SK-N-SH (cell line): ENCODE data around the gene CYYR1.

Experiments used
- EP300 ChIP-seq, 2 experiments: IDR thresholded peaks; 2 replicates each; pipeline versions ENCODE4 v1.4.0 to v1.6.1; 2012; ENCODE audit warnings: borderline replicate concordance in 1 of 2, low read depth in 1 of 2, low read length in 1 of 2
- EZH2phosphoT487 ChIP-seq: fragments of 200-600 bp; sonication (generic); IDR thresholded peaks from 2 replicates; pipeline ENCODE4 v1.6.1; 2017; ENCODE audit warnings: low read depth, mixed run types, mild to moderate bottlenecking, antibody characterized with exemption, moderate library complexity, borderline replicate concordance
- MAX ChIP-seq: IDR thresholded peaks from 2 replicates; pipeline ENCODE4 v1.4.0; 2012; ENCODE audit warnings: low read depth
- POLR2AphosphoS5 ChIP-seq: IDR thresholded peaks from 2 replicates; pipeline ENCODE4 v1.6.1; 2012; ENCODE audit warnings: low read depth, low read length
- REST ChIP-seq: IDR thresholded peaks from 2 replicates; pipeline ENCODE4 v1.6.1; 2012; ENCODE audit warnings: mild to moderate bottlenecking, low read depth, low read length, moderate library complexity
- RFX5 ChIP-seq: IDR thresholded peaks from 2 replicates; pipeline ENCODE4 v1.6.1; 2012; ENCODE audit warnings: mild to moderate bottlenecking, improper control_type of control experiment, low read length
- TEAD4 ChIP-seq: IDR thresholded peaks from 2 replicates; pipeline ENCODE4 v1.4.0; 2012; ENCODE audit warnings: mild to moderate bottlenecking, borderline replicate concordance; ENCODE audit not compliant: insufficient read depth
- TF ChIP-seq, protein P1 (sequence below): fragments of 200-600 bp; sonication (generic); IDR thresholded peaks from 2 replicates; pipeline ENCODE4 v1.6.1; 2017; ENCODE audit warnings: antibody characterized with exemption, mild to moderate bottlenecking, moderate library complexity

- TF ChIP-seq RFX5, result no peak
- TF ChIP-seq POLR2AphosphoS5, result no peak
- TF ChIP-seq, protein P1, sequence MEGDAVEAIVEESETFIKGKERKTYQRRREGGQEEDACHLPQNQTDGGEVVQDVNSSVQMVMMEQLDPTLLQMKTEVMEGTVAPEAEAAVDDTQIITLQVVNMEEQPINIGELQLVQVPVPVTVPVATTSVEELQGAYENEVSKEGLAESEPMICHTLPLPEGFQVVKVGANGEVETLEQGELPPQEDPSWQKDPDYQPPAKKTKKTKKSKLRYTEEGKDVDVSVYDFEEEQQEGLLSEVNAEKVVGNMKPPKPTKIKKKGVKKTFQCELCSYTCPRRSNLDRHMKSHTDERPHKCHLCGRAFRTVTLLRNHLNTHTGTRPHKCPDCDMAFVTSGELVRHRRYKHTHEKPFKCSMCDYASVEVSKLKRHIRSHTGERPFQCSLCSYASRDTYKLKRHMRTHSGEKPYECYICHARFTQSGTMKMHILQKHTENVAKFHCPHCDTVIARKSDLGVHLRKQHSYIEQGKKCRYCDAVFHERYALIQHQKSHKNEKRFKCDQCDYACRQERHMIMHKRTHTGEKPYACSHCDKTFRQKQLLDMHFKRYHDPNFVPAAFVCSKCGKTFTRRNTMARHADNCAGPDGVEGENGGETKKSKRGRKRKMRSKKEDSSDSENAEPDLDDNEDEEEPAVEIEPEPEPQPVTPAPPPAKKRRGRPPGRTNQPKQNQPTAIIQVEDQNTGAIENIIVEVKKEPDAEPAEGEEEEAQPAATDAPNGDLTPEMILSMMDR, result no peak
- no peak for TF ChIP-seq REST
- no peak for TF ChIP-seq MAX
- no peak for TF ChIP-seq TEAD4
- TF ChIP-seq EZH2phosphoT487, result no peak
- TF ChIP-seq EP300 (IDR thresholded peaks at IDR 0.05; ENCODE audit: borderline replicate concordance in 1 of 2, low read depth in 1 of 2, low read length in 1 of 2), result no peak
These were observed 69.7 kb downstream of the CYYR1 start for GRCh38 chr21:26503414-26503813.
